Retina (tissue), 1 donor: ENCODE measurements around the gene NXPH1.

Experiments
- DNase-seq: peaks from one replicate; pipeline ENCODE4 v3.0.0-alpha.2; 2016

Gene NXPH1

GRCh38 chr7:8437606-8438005 is 4.2 kb downstream of the NXPH1 start:
- DNase-seq: peak; percentile 6

DNA sequence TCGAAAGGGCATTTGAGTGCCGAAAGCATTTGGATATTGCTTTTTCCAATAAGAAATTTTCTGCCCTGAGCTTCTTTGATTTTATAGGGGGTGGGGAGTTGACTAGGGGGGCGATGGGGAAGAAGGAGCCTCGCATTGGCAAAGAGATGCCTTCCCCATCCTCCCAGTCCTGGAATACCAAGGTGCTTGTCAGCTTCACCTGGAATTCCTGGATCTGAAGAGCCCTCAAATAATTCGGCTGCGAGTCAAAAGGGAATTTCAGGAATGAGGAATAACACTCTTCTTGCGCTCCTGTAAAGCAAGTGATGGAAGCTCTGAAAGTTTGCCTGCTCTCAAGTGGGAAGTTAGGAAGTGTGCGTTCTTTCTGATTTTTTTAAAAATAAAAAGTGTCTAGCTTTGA is 7.3 kb downstream of the NXPH1 start:
- DNase-seq: no peak

- DNase-seq: peak; percentile 53
These were observed 7.9 kb downstream of the NXPH1 start for GRCh38 chr7:8441106-8441965.

DNA sequence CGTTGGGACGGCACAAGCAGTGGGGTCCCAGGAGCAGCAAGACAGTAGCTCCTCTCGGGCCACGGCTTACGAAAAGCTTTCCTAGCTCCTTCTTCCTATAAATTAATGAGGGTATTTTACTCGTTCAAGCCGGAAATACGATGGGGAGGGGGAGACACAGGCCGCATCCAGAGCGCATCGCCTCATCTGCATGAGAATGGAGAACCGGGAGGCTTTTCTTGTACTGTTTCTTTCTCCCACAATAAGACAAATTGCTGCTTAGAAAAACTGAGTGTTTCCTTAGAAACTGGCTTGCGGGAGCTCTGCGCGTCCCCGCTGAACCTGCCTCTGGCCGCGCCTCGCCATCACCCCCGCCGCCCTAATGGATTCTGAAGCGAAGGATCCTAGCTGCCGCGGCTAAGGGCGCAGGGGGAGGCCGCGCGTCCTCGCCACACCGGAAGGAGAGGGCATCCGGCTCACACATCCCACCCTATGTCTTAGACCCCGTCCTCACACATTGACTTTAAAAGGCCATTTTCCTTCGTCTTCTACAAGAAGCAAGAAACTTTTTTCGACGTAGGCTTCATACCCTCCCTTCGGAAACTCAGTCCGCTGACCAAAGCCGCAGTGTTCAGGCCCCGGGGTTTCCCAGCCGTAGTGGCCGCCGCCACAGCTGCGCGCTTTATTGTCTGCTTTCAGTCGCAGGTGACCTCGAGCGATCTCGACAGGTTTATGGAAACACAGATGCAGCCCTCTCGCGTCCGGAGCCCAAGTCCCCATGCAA is 8.8 kb downstream of the NXPH1 start:
- DNase-seq: no peak

- DNase-seq: peak; percentile 91
These were observed 9.4 kb downstream of the NXPH1 start for GRCh38 chr7:8442814-8443304.

- peak; percentile 77 for DNase-seq
These were observed 10.4 kb downstream of the NXPH1 start for GRCh38 chr7:8443576-8444467.

DNA sequence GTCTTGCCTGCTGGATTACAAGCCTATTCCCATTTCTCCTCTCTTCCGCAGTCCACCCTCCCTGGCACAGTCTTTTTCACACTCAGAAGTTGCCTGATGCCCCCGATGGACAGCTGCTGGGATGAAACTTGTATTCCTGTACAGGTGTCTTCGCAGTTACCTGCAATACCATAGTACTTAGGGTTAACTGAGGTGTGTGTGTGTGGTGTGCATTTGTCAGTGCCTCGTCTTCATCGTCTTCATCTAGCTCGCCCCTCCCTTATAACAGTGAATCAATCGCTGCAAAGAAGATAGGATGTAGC is 11.0 kb downstream of the NXPH1 start:
- no peak for DNase-seq

GRCh38 chr7:8453535-8453934 is 20.1 kb downstream of the NXPH1 start:
- DNase-seq: no peak

GRCh38 chr7:8455426-8455825 is 22.0 kb downstream of the NXPH1 start:
- peak; percentile 9 for DNase-seq

- no peak for DNase-seq
These were observed 28.9 kb downstream of the NXPH1 start for GRCh38 chr7:8462309-8462708.

GRCh38 chr7:8465338-8465737 is 31.9 kb downstream of the NXPH1 start:
- peak; percentile 20 for DNase-seq

GRCh38 chr7:8480527-8480926 is 47.1 kb downstream of the NXPH1 start:
- DNase-seq: no peak

DNA sequence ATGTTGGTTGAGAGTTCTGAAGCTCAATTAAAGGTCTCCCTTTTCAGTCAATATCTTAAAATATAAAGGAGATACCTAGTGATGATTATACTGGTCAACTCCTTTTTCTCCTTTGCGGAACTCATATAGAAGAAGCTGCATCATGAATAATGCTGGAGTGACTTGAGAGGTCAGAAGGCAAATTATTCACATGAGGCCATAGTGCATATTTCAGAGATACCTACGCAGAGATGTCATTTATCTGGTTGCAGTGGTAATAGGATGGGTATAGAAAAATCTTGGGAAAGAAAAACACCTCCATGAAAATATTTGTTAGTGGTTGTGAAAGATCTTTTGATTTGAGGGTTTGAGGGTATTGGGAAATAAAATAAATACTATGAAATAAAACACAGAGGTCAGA is 47.7 kb downstream of the NXPH1 start:
- no peak for DNase-seq

GRCh38 chr7:8481752-8482446 is 48.5 kb downstream of the NXPH1 start:
- DNase-seq: no peak

GRCh38 chr7:8490391-8491045 is 57.1 kb downstream of the NXPH1 start:
- no peak for DNase-seq

GRCh38 chr7:8491106-8491505 is 57.7 kb downstream of the NXPH1 start:
- DNase-seq: no peak

- DNase-seq: no peak
These were observed 58.4 kb downstream of the NXPH1 start for GRCh38 chr7:8491544-8492489.

GRCh38 chr7:8499128-8499527 is 65.7 kb downstream of the NXPH1 start:
- DNase-seq: no peak

GRCh38 chr7:8500286-8500685 is 66.9 kb downstream of the NXPH1 start:
- no peak for DNase-seq

- peak; percentile 10 for DNase-seq
These were observed 74.2 kb downstream of the NXPH1 start for GRCh38 chr7:8507566-8507965.

GRCh38 chr7:8509621-8510020 is 76.2 kb downstream of the NXPH1 start:
- no peak for DNase-seq
